HepG2 (cell line): Measurements from ENCODE around the gene PSRC1. TPM values are rescaled to one million over a fixed set of nuclear protein-coding genes. Genes with fewer than 3 reads are reported as not detected.

Experiments used
- ASH2L ChIP-seq: fragments of 300-600, 200-600 bp; sonication (generic); IDR thresholded peaks from 2 replicates; pipeline ENCODE4 v1.7.0; 2017; ENCODE audit warnings: low read depth, mild to moderate bottlenecking, moderate library complexity, mixed read lengths, low read length; ENCODE audit not compliant: insufficient read length
- BCL6 ChIP-seq: IDR thresholded peaks from 2 replicates; pipeline ENCODE4 v1.6.1; 2016; ENCODE audit warnings: missing genetic modification reagents, missing compliant biosample characterization
- CREM ChIP-seq, 2 experiments: sonication (generic) in 1 of 2; formaldehyde crosslinking in 1 of 2; IDR thresholded peaks; 2 replicates each; pipeline versions ENCODE4 v1.4.0 to v1.6.1; 2016 to 2020; ENCODE audit warnings: antibody characterized with exemption in 1 of 2, mild to moderate bottlenecking in 1 of 2, missing genetic modification reagents in 1 of 2
- ETV5 ChIP-seq: IDR thresholded peaks from 2 replicates; pipeline ENCODE4 v1.6.1; 2018; ENCODE audit warnings: missing biosample characterization, missing genetic modification reagents, inconsistent platforms, borderline replicate concordance
- FOXK1 ChIP-seq: sonication (generic); formaldehyde crosslinking; IDR thresholded peaks from 2 replicates; pipeline ENCODE4 v1.4.0; 2020; ENCODE audit warnings: low read depth, missing genetic modification reagents, borderline replicate concordance
- ISL2 ChIP-seq: sonication (generic); formaldehyde crosslinking; IDR thresholded peaks from 2 replicates; pipeline ENCODE4 v1.5.0; 2020; ENCODE audit warnings: missing genetic modification reagents
- MAF1 ChIP-seq: sonication (generic); formaldehyde crosslinking; IDR thresholded peaks from 2 replicates; pipeline ENCODE4 v1.5.0; 2020; ENCODE audit warnings: missing genetic modification reagents, borderline replicate concordance
- MAFK ChIP-seq, 2 experiments: IDR thresholded peaks in 1 of 2; conservative IDR thresholded peaks in 1 of 2; 2 replicates each; pipeline ENCODE4 v1.6.1; 2011; ENCODE audit warnings: improper control_type of control experiment in 2 of 2, low read length in 2 of 2
- MLLT10 ChIP-seq: sonication (generic); formaldehyde crosslinking; IDR thresholded peaks from 2 replicates; pipeline ENCODE4 v1.4.0; 2020; ENCODE audit warnings: missing genetic modification reagents
- NR1H2 ChIP-seq: sonication (generic); formaldehyde crosslinking; IDR thresholded peaks from 2 replicates; pipeline ENCODE4 v1.8.1; 2022; ENCODE audit warnings: low read depth, missing genetic modification reagents, borderline replicate concordance
- PAF1 ChIP-seq: IDR thresholded peaks from 2 replicates; pipeline ENCODE4 v1.6.1; 2016; ENCODE audit warnings: missing genetic modification reagents, missing compliant biosample characterization
- PHF20 ChIP-seq: sonication (generic); formaldehyde crosslinking; IDR thresholded peaks from 2 replicates; pipeline ENCODE4 v1.5.0; 2020; ENCODE audit warnings: mild to moderate bottlenecking, missing genetic modification reagents
- SKI ChIP-seq: fragments of 450-650 bp; IDR thresholded peaks from one replicate; pipeline ENCODE4 v1.6.1; 2018; ENCODE audit warnings: mild to moderate bottlenecking; ENCODE audit not compliant: partially characterized antibody
- TP53 ChIP-seq: sonication (generic); formaldehyde crosslinking; conservative IDR thresholded peaks from 2 replicates; pipeline ENCODE4 v1.4.0; 2020; ENCODE audit warnings: missing genetic modification reagents
- USF2 ChIP-seq, 2 experiments: sonication (generic) in 1 of 2; formaldehyde crosslinking in 1 of 2; IDR thresholded peaks; 2 replicates each; pipeline versions ENCODE4 v1.5.1 to v1.6.1; 2011 to 2020; ENCODE audit warnings: borderline replicate concordance in 1 of 2, low read depth in 1 of 2, low read length in 1 of 2, mild to moderate bottlenecking in 1 of 2, missing genetic modification reagents in 1 of 2, moderate library complexity in 1 of 2
- ZEB1 ChIP-seq: IDR thresholded peaks from 2 replicates; pipeline ENCODE4 v1.6.1; 2012; ENCODE audit warnings: mild to moderate bottlenecking, low read depth, inconsistent platforms; ENCODE audit not compliant: insufficient replicate concordance
- ZFP82 ChIP-seq: sonication (generic); formaldehyde crosslinking; IDR thresholded peaks from 2 replicates; pipeline ENCODE4 v1.5.1; 2020; ENCODE audit warnings: mild to moderate bottlenecking, missing genetic modification reagents, borderline replicate concordance
- ZNF598 ChIP-seq: sonication (generic); formaldehyde crosslinking; IDR thresholded peaks from 2 replicates; pipeline ENCODE4 v1.5.1; 2020; ENCODE audit warnings: mild to moderate bottlenecking, missing genetic modification reagents, borderline replicate concordance
- ZNF746 ChIP-seq: sonication (generic); formaldehyde crosslinking; IDR thresholded peaks from 2 replicates; pipeline ENCODE4 v1.8.0; 2022; ENCODE audit warnings: mild to moderate bottlenecking, missing genetic modification reagents
- ZNF75D ChIP-seq: sonication (generic); formaldehyde crosslinking; IDR thresholded peaks from 2 replicates; pipeline ENCODE4 v1.8.1; 2023; ENCODE audit warnings: missing genetic modification reagents, mild to moderate bottlenecking, borderline replicate concordance
- ZNF768 ChIP-seq: sonication (generic); formaldehyde crosslinking; IDR thresholded peaks from 2 replicates; pipeline ENCODE4 v1.4.0; 2020; ENCODE audit warnings: missing genetic modification reagents
- ZNF770 ChIP-seq: sonication (generic); formaldehyde crosslinking; IDR thresholded peaks from 2 replicates; pipeline ENCODE4 v1.5.0; 2020; ENCODE audit warnings: mild to moderate bottlenecking, missing genetic modification reagents
- ZSCAN30 ChIP-seq: sonication (generic); formaldehyde crosslinking; IDR thresholded peaks from 2 replicates; pipeline ENCODE4 v1.5.0; 2020; ENCODE audit warnings: mild to moderate bottlenecking, missing genetic modification reagents
- polyA plus RNA-seq, 8 experiments: library from polyadenylated mRNA; depleted of rRNA in 3 of 8; stranded (reverse) in 7 of 8; unstranded in 1 of 8; fragments of >200 nt; fragmentation: Illumina TruSeq in 4 of 8; extraction: Trizol in 4 of 8; gene quantifications; 2 replicates each; pipeline versions ENCODE4 v1.2.1 to v1.2.3, GENCODE V29; 2011 to 2016; ENCODE audit warnings: low read depth in 4 of 8, missing spikeins in 1 of 8, mixed read lengths in 1 of 8; ENCODE audit not compliant: insufficient read depth in 1 of 8
- total RNA-seq, 5 experiments: library from RNA; depleted of rRNA; stranded (reverse); fragments of >200 nt; fragmentation: Illumina TruSeq; extraction: Trizol; gene quantifications; 2 replicates each; pipeline ENCODE4 v1.2.3, GENCODE V29; 2016; ENCODE audit warnings: low read depth in 1 of 5
- TF ChIP-seq, protein P1 (sequence below): sonication (generic); formaldehyde crosslinking; IDR thresholded peaks from 2 replicates; pipeline ENCODE4 v1.8.0; 2022; ENCODE audit warnings: mild to moderate bottlenecking, missing genetic modification reagents, moderate library complexity

The PSRC1 gene
- total and polyA plus RNA-seq, 2 of the 13 experiments (the other 11 are each of a cell fraction or from before 2014, with no cell fraction given): 28.6 to 30.3 TPM

DNA sequence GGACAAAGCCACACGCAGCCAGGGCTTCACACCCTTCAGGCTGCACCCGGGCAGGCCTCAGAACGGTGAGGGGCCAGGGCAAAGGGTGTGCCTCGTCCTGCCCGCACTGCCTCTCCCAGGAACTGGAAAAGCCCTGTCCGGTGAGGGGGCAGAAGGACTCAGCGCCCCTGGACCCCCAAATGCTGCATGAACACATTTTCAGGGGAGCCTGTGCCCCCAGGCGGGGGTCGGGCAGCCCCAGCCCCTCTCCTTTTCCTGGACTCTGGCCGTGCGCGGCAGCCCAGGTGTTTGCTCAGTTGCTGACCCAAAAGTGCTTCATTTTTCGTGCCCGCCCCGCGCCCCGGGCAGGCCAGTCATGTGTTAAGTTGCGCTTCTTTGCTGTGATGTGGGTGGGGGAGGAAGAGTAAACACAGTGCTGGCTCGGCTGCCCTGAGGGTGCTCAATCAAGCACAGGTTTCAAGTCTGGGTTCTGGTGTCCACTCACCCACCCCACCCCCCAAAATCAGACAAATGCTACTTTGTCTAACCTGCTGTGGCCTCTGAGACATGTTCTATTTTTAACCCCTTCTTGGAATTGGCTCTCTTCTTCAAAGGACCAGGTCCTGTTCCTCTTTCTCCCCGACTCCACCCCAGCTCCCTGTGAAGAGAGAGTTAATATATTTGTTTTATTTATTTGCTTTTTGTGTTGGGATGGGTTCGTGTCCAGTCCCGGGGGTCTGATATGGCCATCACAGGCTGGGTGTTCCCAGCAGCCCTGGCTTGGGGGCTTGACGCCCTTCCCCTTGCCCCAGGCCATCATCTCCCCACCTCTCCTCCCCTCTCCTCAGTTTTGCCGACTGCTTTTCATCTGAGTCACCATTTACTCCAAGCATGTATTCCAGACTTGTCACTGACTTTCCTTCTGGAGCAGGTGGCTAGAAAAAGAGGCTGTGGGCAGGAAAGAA is 8.1 kb downstream of the PSRC1 start (continued):
- TF ChIP-seq ZNF598 (CRISPR knock-in tag) (0 out of 2 replicates have a peak, but pooled peaks have one; percentile 32), ZNF746 (CRISPR knock-in tag) (peak; percentile 33; the same call in 1 of the 2 replicates), ZNF768 (CRISPR knock-in tag) (peak; percentile 14; the same call in 1 of the 2 replicates), SKI (no peak), ZEB1 (peak; percentile 79), ZNF770 (peak; percentile 25), ETV5 (CRISPR knock-in tag) (0 out of 2 replicates have a peak, but pooled peaks have one; percentile 20), PAF1 (CRISPR knock-in tag) (no peak), USF2 (IDR thresholded peaks at IDR 0.05; ENCODE audit: low read depth, low read length) (no peak), USF2 (CRISPR knock-in tag; IDR thresholded peaks at IDR 0.05; ENCODE audit: borderline replicate concordance) (no peak), ISL2 (CRISPR knock-in tag) (peak; percentile 71), ZSCAN30 (CRISPR knock-in tag) (peak; percentile 62; the same call in 1 of the 2 replicates), NR1H2 (CRISPR knock-in tag) (no peak), FOXK1 (peak; percentile 65; the same call in 1 of the 2 replicates), ZNF75D (CRISPR knock-in tag) (no peak), MLLT10 (CRISPR knock-in tag) (no peak), PHF20 (CRISPR knock-in tag) (no peak), MAFK (conservative IDR thresholded peaks at IDR 0.05 in 1 of 2, IDR thresholded peaks at IDR 0.05 in 1 of 2; ENCODE audit: low read length in 2 of 2) (no peak), CREM (IDR thresholded peaks at IDR 0.05) (peak; percentile 52; the same call in 1 of the 2 replicates), CREM (CRISPR knock-in tag; IDR thresholded peaks at IDR 0.05) (no peak), TP53 (CRISPR knock-in tag) (0 out of 2 replicates have a peak, but pooled peaks have one; percentile 75), BCL6 (CRISPR knock-in tag) (peak; percentile 51; the same call in 1 of the 2 replicates), ASH2L (peak; percentile 63), MAF1 (CRISPR knock-in tag) (0 out of 2 replicates have a peak, but pooled peaks have one; percentile 60), ZFP82 (CRISPR knock-in tag) (no peak)
- TF ChIP-seq, protein P1, sequence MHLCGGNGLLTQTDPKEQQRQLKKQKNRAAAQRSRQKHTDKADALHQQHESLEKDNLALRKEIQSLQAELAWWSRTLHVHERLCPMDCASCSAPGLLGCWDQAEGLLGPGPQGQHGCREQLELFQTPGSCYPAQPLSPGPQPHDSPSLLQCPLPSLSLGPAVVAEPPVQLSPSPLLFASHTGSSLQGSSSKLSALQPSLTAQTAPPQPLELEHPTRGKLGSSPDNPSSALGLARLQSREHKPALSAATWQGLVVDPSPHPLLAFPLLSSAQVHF (CRISPR knock-in tag): no peak
